ENCODE measurements around the gene GSN.

The GSN gene

DNA sequence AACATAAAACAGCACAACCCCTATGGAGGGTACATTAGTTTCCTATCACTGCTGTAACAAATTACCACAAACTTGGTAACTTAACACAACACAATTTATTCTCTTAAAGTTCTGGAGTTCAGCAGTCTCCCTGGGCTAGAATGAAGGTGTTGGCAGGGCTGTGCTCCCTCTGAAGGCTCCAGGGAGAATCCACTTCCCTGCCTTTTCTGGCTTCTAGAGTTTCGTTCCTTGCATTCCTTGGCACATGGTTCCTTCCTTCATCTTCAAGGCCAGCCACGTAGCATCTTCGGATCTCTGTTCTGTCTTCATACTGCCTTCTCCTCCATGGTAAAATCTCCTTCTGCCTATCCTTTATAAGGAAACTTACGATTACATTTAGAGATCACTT is 25.0 kb upstream of the GSN start:
- no peak for DNase-seq (ENCODE audit: low read depth in 2 of 3, low spot score in 1 of 3)

DNA sequence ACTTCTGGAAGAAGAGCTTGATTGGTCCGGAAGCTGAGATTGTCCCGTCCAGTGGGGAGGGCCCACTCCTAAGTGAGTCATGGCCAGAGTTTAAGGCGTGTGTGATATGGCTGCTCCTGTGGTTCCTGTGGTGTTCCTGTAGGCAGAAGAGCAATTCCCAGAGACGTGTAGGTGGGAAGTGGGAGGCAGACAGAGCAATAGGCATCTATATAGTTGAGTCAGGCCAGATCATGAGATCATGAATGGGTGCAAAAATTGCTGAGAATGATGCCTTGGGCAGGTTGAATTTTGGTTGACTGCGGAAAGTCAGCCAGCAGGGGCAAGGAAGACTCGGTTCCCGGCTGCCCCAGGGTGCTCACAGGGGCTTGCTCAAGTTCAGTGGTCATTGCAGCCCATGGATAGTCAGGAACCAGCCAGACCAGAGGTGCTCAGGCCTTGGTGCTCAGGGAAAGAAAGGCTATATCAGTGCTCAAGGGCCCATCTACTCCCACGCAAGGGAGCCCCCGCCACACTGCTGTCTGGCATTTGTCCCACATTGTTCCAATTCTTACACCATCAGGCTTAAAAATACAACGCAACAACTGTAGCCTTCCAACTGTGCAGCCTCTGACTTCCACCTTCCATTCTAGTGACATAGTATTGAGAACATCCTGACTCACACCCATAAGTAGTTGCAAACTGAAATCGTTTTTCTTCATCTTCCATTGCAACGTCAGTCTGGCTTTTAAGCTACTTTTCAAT is 21.0 kb upstream of the GSN start:
- DNase-seq (ENCODE audit: low read depth in 2 of 3, low spot score in 1 of 3): no peak

DNA sequence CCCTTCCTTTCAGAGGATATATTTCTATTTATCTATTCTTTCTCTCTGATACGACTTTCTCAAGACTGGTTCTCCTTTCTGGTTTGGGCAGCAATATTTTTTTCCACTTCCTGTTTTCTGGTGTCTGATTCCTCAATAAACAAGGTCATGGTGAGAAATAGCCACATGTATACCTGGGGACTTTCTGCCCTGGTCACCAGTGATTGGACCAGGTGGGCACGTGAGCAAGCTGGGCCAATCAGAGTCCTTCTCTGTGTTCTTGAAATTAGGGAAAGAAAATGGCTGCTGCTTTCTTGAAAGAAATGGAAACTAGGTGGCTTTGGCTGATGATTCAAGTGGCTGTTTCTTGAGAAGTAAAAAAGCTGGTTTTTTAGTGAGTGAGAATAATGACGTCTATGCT is 18.4 kb upstream of the GSN start:
- no peak for DNase-seq (ENCODE audit: low read depth in 2 of 3, low spot score in 1 of 3)

DNA sequence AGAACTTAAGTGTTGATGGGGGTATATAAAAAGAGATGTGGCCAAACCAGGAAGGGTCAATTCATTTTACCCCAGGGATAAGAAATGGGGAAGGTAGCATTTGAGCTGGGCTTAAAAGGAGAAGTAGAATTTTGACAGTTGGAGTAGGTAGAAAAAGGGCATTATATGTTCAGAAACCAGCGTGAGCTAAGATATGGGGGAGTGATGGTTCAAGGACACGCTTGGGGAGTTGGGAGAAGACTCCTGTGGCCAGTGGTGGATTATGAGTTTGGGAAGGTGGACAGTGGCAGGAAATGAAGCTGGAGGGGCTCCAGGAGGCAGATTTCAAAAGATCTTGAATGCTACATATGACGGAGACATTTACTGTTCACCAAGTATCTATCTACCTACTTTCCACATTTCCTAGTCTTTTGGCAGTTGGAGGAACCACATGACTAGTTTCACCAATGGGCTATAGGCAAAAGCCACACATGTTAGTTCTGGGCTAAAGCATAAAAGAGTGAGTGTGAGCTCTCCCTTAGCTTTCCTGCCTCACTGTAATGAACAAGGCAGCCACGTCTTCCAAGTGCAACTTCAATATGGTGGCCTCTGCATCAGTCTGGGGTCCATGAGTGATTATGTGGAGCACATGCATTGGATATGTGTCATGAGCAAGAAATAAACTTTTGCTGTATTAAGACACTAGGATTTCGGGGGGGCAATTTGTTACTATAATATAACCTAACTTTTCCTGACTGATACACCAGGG is 15.7 kb upstream of the GSN start:
- no peak for DNase-seq (ENCODE audit: low read depth in 2 of 3, low spot score in 1 of 3)

DNA sequence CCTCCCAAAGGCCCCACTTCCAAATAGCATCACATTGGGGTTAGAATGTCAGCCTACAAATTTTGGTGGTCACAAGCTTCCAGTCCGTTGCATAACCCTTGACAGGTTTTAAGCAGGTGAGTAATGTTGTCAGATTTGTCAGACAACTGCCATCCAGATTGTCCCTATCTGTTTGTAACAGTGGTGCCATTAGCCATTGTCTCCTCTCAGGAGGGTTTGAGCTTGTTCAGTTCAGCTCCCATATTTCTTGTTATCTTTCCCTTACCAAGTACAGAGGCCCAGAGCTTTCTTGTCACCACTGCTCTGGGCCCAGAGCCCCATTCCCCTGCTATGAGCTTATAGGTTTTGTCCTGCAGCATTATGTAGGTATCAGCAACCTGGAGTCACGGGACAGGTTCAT is 14.8 kb upstream of the GSN start:
- no peak for DNase-seq (ENCODE audit: low read depth in 2 of 3, low spot score in 1 of 3)

DNA sequence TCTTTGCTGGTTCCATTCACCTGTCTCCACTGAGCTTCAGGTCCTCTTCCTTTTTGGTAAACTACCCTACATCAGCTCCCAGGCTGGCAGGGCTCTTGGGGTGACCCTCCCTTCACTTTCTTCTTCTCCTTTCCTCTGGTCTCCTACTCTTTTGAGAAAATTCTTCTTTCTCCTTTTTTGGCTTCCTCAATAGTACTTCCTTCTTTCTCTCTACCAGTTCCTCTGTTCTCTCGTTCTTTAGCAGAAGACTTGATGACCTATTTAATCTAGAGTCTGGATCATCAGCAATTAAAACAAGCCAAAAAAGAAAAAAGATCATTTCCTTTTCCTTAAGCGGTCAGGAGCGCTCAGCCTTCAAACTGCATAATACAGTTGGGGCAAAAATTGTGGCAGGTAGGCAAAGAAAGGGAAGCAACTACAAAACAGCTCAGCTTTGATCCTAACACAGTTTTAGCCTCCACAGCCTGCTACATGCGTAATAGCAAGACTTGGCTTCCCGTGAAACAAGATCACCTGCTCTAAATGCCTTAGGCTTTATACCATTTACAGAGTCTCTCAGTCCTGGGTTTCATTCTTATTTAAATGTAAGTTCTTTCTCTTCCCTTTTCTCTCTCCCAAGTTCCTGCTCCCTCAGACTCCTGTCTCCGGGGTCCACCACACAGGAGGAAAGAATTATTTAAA is 14.0 kb upstream of the GSN start:
- DNase-seq (ENCODE audit: low read depth in 2 of 3, low spot score in 1 of 3): no peak

DNA sequence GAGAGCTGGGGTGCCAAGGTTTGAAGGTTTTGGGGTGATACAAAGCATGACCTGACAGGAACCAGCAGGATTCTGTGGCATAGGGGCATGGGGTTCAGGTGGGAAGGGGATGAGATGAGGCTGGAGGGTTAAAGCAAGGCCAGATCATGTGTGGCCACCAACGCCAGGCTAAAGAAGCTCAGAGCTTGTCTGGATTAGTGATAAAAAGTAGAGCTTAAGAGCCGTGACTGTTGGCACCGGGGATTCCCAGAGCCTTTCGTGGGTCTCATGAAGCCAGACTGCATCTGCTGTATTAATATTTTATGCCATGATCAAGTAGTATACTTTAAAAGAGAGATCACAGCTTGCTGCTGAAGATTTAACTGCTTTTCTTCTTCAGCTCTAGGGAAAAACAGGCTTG is 8.5 kb upstream of the GSN start:
- DNase-seq (ENCODE audit: low read depth in 2 of 3, low spot score in 1 of 3): no peak

DNA sequence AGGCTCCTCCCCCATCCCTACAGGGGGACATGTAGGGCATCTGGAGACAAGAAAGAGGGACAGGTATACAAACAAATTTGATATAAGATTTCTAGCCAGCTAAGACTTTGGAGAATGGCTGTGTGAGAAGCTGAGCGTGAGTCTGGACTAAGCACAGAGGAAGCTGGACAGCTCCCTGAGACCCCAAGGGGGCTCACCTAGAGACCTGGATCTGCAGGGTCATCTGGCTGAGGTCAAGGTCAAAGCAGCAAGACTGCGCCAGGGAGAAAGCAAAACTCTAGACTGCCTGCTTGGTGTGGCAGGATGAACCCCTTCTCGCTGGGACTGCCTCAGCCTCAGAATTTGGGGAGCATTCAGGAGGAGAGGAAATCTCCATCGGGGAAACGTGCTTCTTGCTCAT is 8.0 kb upstream of the GSN start:
- DNase-seq (ENCODE audit: low read depth in 2 of 3, low spot score in 1 of 3): no peak

DNA sequence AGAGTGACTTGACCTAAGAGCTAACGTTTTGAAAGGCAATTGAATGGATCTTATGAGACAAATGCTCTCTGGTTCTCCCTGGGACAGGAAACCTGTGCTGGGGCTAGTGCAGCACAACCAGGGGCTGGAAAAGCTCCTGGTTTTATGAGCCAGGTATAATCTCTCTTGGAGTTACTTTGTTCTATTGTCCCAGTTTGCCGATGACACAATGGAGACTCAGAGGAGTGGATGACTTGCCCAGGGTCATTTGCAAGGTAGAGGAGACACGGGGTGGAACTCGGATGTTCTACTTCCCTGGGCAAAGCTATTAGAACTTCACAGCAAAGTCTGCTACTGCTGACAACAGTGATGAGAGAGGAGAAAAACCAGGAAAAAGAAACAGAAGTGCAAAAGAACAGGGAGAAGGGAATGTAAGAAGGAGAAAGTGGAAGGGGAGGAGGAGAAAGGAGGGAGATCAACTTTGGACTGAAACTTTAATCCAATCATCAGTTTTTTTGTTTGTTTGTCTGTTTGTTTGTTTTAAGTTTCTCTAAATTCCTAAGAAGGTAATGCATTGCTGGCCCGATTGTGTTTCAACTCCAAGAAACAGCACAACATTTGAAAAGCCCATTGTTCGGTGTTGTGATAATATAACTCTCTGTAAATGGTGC is 7.4 kb upstream of the GSN start:
- no peak for DNase-seq (ENCODE audit: low read depth in 2 of 3, low spot score in 1 of 3)

DNA sequence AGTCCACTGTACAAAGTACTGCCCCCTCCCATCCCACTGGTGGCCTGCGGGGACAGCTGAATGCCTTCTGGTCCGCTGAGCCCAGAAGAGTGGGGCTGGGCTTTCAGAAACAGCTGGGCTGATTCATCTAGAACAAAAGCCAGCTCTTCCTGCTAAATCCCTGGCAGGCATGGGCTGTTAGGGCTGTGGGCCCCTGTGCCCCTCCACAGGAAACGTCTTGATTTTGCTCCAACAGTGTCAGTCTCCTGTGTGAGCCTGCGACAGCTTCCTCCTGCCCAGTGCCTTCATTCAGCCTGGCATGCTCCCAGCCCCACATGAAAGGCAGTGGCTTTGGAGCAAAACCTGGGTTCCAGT is 6.9 kb upstream of the GSN start:
- DNase-seq (ENCODE audit: low read depth in 2 of 3, low spot score in 1 of 3): no peak

DNA sequence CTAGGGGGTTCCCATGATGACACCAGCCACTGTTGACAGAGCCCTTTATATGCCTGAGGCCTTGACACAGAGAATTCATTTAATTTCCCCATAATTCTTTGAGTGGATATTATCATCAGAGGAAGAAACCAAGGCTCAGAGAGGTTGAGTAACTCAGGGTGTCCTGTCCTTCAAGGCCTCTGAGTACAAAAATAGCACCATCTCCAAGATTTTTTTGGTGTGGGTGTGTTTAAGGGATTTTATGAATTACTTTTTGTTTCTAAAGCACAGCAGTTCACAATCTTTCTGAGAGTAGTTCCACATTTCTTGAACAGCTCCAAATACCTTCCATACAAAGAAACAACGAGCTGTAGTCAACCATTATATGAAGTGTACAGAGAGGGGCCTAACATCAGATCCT is 6.2 kb upstream of the GSN start:
- no peak for DNase-seq (ENCODE audit: low read depth in 2 of 3, low spot score in 1 of 3)

DNA sequence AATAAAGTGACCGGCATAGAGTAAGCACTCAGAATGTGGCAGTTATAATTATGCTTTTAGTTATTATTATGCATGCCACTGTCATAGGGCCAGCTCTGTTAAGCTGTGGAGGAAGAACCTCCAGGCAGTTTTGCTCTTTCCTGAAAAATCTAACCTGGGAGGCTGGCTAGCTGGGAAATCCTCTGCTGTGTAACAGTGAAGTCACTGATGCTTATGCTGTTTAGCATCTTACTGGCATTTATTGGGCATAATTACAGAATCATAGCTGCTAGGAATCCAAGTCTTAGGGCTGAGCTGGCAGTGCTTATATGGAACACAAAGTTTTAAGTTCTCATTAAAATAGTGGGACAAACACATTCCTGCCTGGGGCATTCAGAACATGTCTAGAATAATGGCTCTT is 5.5 kb upstream of the GSN start:
- no peak for DNase-seq (ENCODE audit: low read depth in 2 of 3, low spot score in 1 of 3)

DNA sequence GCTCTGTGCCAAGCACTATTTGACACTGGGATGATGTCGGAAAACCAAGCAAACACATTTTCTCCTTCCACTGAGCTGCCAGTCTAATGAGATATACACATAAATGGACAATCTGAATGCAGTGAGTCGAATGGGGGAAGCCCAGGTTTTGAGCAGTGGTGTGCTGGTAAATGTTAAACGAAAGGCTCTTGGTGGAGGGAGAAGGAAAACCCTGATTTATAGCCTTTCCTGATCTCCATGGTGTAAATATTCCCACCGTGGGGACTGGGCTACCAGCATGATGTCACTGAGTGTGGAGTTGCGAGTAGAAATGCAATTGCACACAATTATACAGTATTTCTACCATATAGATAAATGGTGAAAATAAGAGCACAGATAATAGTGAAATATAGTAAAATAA is 5.0 kb upstream of the GSN start:
- no peak for DNase-seq (ENCODE audit: low read depth in 2 of 3, low spot score in 1 of 3)

DNA sequence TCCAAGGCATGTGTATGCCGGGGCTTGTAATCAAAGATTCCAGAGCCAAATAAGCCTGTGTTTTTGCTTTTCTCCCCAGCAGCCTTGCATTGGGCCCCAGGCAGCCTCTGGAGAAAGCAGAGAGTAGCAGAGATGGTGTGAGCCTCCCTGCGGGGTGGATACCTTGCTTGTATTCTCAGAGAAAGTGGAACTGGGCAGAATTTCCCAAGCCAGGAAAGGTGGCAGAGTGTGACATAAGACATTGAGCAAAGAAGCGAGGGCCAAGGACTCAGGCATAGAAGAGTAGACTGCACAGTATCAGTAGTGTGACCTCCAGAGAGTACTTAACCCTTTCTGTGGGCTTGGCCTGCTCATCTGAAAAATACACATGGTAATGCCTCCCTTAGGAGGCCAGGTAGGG is 1.6 kb upstream of the GSN start:
- no peak for DNase-seq (ENCODE audit: low read depth in 2 of 3, low spot score in 1 of 3)

DNA sequence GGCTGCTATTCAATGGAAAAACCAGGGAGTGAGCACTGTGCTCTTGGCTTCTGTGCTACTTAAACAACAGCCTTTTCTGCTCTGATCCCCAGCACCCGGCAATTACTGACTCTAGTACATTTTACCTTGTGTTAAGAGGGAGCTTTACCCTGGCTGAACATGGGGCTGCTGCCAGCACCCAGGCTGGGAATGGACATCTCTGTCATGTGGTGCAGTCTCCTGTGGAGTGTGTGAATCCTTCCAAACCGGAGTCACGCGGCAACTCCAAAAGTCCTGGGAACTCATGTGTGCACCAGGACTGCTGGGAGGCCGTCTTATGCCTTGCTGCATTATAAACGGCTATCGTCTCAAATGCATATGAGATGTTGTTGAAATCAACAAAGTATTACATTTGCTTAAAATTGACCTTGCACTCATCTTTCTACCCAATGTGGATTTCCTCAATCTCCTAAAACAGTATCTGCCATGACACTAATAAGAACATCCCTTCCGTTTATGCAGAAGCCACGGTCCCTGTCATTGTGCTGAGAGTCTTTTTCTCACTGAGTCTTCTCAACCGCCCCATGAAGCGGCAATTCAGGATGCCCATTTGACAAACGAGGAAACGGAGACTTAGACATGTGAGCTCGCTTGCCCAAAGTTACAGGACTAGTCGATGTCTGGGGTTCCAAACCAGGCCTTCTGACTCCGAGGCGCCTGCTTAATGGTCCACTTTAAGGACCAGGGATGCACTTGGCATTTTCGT is 884 bp upstream of the GSN start:
- DNase-seq (ENCODE audit: low read depth in 2 of 3, low spot score in 1 of 3): no peak

DNA sequence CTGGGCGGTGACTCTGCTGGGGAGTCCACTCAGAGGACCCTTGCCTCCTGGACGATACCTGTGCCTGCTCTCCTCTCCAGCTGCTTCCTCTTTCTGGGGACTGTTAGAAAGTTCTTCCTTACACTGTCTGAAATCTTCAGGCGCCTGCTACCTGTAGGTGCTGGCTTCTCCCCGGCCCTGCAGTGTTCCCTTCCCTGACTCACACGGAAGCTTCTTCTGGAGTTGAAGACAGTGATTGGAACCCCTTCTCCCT is 562 bp downstream of the GSN start:
- no peak for DNase-seq (ENCODE audit: low read depth in 2 of 3, low spot score in 1 of 3)

DNA sequence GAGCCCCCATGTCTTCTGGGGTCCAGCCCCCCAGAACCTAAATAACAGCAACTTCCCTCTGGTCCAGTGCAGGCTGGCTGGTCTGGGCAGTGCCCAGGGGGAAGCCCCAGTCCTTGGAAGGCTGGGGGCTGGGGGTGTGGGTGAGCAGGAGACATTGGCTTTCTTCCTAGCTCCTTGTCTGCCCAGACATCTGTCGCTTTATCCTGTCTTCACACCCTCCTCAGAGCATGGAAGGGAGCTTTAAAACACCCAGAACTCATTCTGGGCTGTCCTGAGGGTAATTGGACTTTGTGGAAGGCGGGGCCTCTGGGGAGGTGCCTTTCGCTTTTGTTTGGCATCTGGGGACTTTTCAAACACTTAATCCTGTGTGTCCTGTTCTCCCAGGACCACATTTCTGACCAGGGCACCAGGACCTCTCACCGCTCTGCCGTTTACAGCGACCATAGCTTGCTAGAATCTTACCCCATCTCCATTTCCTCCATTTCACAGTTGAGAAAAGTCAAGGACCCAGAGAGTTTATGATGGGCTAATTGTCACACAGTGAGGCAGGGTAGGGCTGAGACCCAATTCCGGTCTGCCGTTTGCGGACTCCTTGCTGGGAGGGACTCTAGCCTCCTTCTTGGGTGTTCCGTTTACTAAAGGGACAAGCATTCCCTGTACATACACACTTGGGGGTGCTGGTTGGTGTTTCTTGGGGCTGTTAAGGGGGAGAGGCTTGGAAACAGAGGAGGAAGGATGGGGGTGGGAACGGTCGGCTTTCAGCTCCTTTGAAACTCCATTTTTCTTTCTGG is 1.1 kb downstream of the GSN start:
- DNase-seq (ENCODE audit: low read depth in 2 of 3, low spot score in 1 of 3): no peak

DNA sequence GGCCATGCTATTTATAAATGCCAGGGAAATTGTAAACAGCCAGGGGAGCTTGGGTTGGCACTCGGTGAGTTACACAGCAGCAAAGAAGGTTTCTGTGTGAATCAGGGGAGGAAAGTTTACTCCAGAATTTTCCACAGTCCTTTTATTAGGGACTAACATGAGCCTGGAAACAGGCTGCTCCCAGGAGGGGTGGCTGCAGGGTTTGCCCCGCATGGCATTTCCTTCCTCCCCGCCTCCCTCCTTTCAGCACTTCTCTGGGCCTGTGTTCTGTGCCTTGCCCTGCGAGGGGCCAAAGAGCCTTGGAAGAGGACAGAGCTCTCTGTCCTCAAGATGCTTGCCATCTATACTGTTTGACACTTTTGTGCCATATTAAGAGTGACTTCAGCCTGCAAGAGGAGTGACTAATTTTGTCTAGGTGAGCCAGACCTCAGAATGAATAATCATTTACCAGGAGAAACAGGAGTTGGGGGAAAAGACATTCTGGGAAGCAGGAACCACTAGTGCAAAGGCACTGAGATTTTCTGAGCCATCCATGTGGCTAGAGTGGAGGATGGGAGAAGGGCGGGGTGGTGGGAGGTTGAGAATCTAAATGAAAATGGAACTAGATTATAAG is 1.8 kb downstream of the GSN start:
- DNase-seq (ENCODE audit: low read depth in 2 of 3, low spot score in 1 of 3): no peak

DNA sequence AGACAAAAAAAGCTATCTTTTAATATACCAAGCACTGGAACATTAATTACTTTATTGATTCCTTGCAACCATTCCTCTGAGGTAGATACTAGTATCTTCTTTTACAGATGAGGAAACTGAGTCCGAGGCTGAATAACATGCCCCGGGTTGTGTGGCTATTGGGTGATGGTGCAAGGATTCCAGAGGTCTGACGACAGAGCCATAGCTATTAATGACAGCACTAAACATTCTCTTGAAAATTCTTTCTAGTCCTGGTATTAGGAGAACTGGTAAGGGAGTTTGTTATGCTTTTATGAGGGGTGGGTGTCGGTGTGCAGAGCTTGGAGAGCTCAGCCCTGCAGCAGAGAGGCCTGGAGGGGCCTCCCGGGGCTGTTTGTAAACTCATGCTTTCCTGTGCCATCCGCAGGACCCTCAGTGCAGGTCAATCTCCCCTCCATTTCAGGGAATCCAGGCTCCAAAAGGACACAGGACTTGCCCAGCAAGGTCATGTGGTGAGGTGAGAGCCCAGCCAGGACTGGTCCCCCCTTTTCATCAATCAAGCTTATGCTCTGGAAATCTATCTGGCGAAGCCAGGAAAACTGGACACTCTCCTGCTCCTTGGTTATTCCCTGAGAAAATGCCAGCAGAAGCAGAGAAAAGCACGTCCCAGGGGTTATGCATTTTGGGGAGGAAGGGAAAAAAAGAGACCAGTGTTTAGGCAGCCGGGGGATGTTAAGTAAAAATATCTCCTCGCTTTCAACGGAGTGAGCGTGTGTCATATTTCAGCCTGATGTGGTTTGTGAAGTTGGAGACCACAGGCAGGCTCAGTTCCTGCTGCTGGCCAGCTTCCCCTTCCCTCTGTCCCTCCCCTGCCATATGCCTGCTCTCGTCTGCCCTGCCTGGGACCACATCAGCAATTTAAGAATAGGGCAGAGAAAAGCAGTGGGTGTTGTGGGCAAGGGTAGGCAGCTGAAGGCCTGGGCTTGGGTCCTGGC is 3.7 kb downstream of the GSN start:
- DNase-seq (ENCODE audit: low read depth in 2 of 3, low spot score in 1 of 3): no peak

Data from stimulated activated CD4-positive, alpha-beta T cell treated with anti-CD3 and anti-CD28 coated beads, Interleukin-12 subunit alpha, Interleukin-12 subunit beta, amount 100 ng/mL, for 48 hours (primary cell).